Spinal cord (tissue), 10 donors: ENCODE data around the gene MACROH2A2. TPM values are rescaled to one million over a fixed set of nuclear protein-coding genes. Genes with fewer than 3 reads are reported as not detected.
"Not testable (repeated sequence)": the region's sequence is repeated elsewhere in the genome, so short reads cannot be mapped to it uniquely, and the experiment has no call there.

ENCODE experiments used
- DNase-seq, 6 donors: peaks; one replicate each; pipeline versions ENCODE4 v3.0.0 to v3.0.0-alpha.2; 2013 to 2015; ENCODE audit warnings: low spot score in 6 of 6, low read depth in 4 of 6
- H3K27ac ChIP-seq: one replicate; pipeline ENCODE4 v1.5.1; 2013; ENCODE audit warnings: low read depth, low read length, control low read depth
- H3K27me3 ChIP-seq: one replicate; pipeline ENCODE4 v1.6.1; 2013; ENCODE audit warnings: low read length; ENCODE audit not compliant: control insufficient read depth, insufficient read depth
- H3K36me3 ChIP-seq: one replicate; pipeline ENCODE4 v1.6.1; 2013; ENCODE audit warnings: low read length; ENCODE audit not compliant: control insufficient read depth, insufficient read depth
- H3K4me1 ChIP-seq: one replicate; pipeline ENCODE4 v1.6.1; 2013; ENCODE audit warnings: low read length; ENCODE audit not compliant: control insufficient read depth, insufficient read depth
- H3K4me3 ChIP-seq: one replicate; pipeline ENCODE4 v1.5.1; 2013; ENCODE audit warnings: low read depth, low read length, control low read depth
- H3K9me3 ChIP-seq: one replicate; pipeline ENCODE4 v1.6.1; 2013; ENCODE audit warnings: low read length; ENCODE audit not compliant: control insufficient read depth, insufficient read depth
- WGBS: methylation state at CpG from one replicate; pipeline ENCODE4 v1.1.5; 2013; ENCODE audit warnings: missing lambda C conversion rate; ENCODE audit not compliant: insufficient coverage; 5-methylcytosine and 5-hydroxymethylcytosine counted together
- polyA plus RNA-seq, 2 donors: library from polyadenylated mRNA; unstranded; fragments of 120-200 nt; gene quantifications; one replicate each; pipeline ENCODE4 v1.2.1, GENCODE V29; 2013; ENCODE audit not compliant: insufficient read length in 2 of 2
- total RNA-seq, 2 donors: library from RNA; depleted of rRNA in 1 of 2; stranded (reverse); fragments of 120-200 nt in 1 of 2; fragments of >200 nt in 1 of 2; gene quantifications; one replicate each; pipeline versions ENCODE4 v1.2.3 to v1.2.4, GENCODE V29; 2013 to 2014
- donor health status: healthy.

MACROH2A2 gene
- total and polyA plus RNA-seq, 4 donors, result 22.9 to 84.2 (median 64.9) TPM

DNA sequence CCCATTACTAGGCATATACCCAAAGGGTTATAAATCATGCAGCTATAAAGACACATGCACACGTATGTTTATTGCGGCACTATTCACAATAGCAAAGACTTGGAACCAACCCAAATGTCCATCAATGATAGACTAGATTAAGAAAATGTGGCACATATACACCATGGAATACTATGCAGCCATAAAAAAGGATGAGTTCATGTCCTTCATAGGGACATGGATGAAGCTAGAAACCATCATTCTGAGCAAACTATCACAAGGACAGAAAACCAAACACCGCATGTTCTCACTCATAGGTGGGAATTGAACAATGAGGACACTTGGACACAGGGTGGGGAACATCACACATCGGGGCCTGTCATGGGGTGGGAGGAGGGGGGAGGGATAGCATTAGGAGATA lies 5.6 kb upstream of the MACROH2A2 start:
- WGBS, result no CpG with 5 or more reads among the region's 4 CpGs
- not testable (repeated sequence) for H3K4me1 ChIP-seq, H3K4me3 ChIP-seq, H3K36me3 ChIP-seq, H3K9me3 ChIP-seq, DNase-seq, H3K27me3 ChIP-seq, H3K27ac ChIP-seq

- Histone ChIP-seq H3K27ac (no peak overlapping the region), H3K4me1 (peaks cover 5% of the 10 kb centered on the region), H3K4me3 (no peak overlapping the region), H3K9me3 (no peaks in the 10 kb centered on the region), H3K27me3 (peaks cover 3% of the 10 kb centered on the region), H3K36me3 (no peaks in the 10 kb centered on the region)
- 61% methylated on average over 4 of the region's 5 CpGs for WGBS
- DNase-seq, result peak in 1 of 6 donors; percentile 67
Observed at GRCh38 chr10:70048030-70048723, 4.5 kb upstream of the MACROH2A2 start.

GRCh38 chr10:70051848-70052247 lies 798 bp upstream of the MACROH2A2 start:
- DNase-seq, result peak in 3 of 6 donors; percentile 7 to 74 (median 60)
- peaks cover 3% of the 10 kb centered on the region for H3K27me3 ChIP-seq
- no peaks in the 10 kb centered on the region for H3K9me3 ChIP-seq
- 19% methylated on average over 5 of the region's 6 CpGs for WGBS
- H3K27ac ChIP-seq, result peak overlapping the region; percentile 82
- peaks cover 10% of the 10 kb centered on the region for H3K4me1 ChIP-seq
- no peaks in the 10 kb centered on the region for H3K36me3 ChIP-seq
- peak overlapping the region; percentile 76 for H3K4me3 ChIP-seq

- Histone ChIP-seq H3K36me3 (no peaks in the 10 kb centered on the region), H3K27ac (peak overlapping the region; percentile 82), H3K27me3 (peaks cover 3% of the 10 kb centered on the region), H3K9me3 (no peaks in the 10 kb centered on the region), H3K4me1 (peaks cover 10% of the 10 kb centered on the region), H3K4me3 (peak overlapping the region; percentile 76)
- peak in 1 of 6 donors; percentile 22 for DNase-seq
- WGBS, result under 1% methylated on average over 69 of the region's 78 CpGs
Observed at GRCh38 chr10:70053218-70053840, 683 bp downstream of the MACROH2A2 start.

- peak in 3 of 6 donors; percentile 6 to 64 (median 59) for DNase-seq
- Histone ChIP-seq H3K36me3 (no peaks in the 10 kb centered on the region), H3K27me3 (peaks cover 3% of the 10 kb centered on the region), H3K4me1 (peaks cover 10% of the 10 kb centered on the region), H3K27ac (peak overlapping the region; percentile 6), H3K4me3 (peak overlapping the region; percentile 43), H3K9me3 (no peaks in the 10 kb centered on the region)
- 4% methylated on average over 33 of the region's 33 CpGs for WGBS
Observed at GRCh38 chr10:70053841-70054288, 1.2 kb downstream of the MACROH2A2 start.

DNA sequence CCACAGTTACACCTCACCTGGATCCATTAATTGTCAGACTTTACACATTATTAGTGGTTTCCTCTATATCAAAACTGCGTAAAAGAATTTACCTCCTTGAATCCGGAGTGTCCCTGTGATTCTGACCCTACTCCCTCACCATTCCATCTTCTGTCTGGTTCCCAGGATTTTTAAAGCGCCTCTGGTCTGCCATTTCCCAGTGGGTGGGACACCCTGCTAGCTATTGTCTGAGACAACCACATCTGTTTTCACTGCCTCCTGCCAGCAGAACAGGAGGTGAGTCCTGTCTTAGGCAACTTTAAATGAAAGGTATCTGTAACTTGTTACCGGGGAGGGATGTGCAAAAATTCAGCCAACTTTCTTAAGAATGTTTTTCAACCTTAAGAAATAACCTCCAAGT lies 2.3 kb downstream of the MACROH2A2 start:
- WGBS, result 44% methylated on average over 2 of the region's 4 CpGs

GRCh38 chr10:70055550-70055949 lies 2.9 kb downstream of the MACROH2A2 start:
- peaks cover 10% of the 10 kb centered on the region for H3K4me1 ChIP-seq
- H3K36me3 ChIP-seq, result no peaks in the 10 kb centered on the region
- DNase-seq, result no peak
- peaks cover 3% of the 10 kb centered on the region for H3K27me3 ChIP-seq
- no CpG with 5 or more reads among the region's 1 CpG for WGBS
- H3K4me3 ChIP-seq, result no peak overlapping the region
- no peaks in the 10 kb centered on the region for H3K9me3 ChIP-seq
- no peak overlapping the region for H3K27ac ChIP-seq

More for the DNA sequence above, 2.3 kb downstream of the MACROH2A2 start:
- Histone ChIP-seq H3K27ac (no peak overlapping the region), H3K27me3 (peaks cover 3% of the 10 kb centered on the region), H3K4me1 (peaks cover 10% of the 10 kb centered on the region), H3K9me3 (no peaks in the 10 kb centered on the region), H3K4me3 (no peak overlapping the region), H3K36me3 (no peaks in the 10 kb centered on the region)
- DNase-seq, result no peak

DNA sequence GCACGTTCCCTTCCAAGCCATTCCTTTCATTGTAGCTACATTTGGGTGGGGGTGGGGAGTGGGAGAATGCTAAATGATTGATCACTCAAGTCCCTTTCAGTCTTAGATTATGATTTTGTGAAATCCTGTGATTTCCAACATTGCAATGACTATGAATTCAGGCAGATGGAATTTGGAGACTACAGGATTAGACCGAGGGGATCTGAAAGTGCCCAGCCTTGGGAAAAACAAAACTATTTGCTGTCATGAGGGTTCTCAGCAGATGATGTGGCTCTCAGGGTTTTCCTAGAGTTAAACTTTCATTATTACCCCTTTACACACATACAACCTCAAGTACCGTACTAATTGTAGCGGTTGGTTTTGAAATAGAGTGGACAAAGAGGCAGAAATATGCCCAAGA lies 4.7 kb downstream of the MACROH2A2 start:
- 86% methylated on average over 1 of the region's 4 CpGs for WGBS

DNA sequence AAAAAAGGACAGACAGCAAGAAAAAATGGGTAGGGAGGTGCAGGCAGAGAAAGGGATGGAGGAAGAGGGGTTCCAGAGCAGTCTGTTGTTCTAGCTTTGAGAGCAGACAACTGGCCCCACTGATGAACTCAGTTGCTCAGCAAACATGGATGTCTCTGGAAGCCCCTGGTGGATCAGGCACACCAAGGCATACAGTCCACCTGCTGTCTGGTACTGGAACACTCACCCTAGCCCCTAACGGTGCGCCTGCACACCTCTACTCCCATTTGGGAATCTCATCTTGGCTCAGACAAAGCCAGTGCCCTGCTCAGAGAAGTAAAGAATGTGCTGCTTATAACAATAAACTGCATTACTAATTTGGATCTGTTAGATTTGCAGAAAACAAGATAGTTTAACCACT lies 7.7 kb downstream of the MACROH2A2 start:
- H3K9me3 ChIP-seq, result no peaks in the 10 kb centered on the region
- no peak overlapping the region for H3K4me3 ChIP-seq
- no peaks in the 10 kb centered on the region for H3K27me3 ChIP-seq
- no peak for DNase-seq
- H3K36me3 ChIP-seq, result no peaks in the 10 kb centered on the region
- H3K27ac ChIP-seq, result no peak overlapping the region
- no peaks in the 10 kb centered on the region for H3K4me1 ChIP-seq
- no CpG with 5 or more reads among the region's 2 CpGs for WGBS

More for the DNA sequence above, 4.7 kb downstream of the MACROH2A2 start:
- H3K27me3 ChIP-seq, result no peaks in the 10 kb centered on the region
- peaks cover 9% of the 10 kb centered on the region for H3K4me1 ChIP-seq
- no peak overlapping the region for H3K27ac ChIP-seq
- DNase-seq, result no peak
- H3K9me3 ChIP-seq, result no peaks in the 10 kb centered on the region
- no peaks in the 10 kb centered on the region for H3K36me3 ChIP-seq
- no peak overlapping the region for H3K4me3 ChIP-seq
